Fibroblast of the aortic adventitia (primary cell): ENCODE results near the gene FKBP5. TPM values are rescaled to one million over a fixed set of nuclear protein-coding genes. Genes with fewer than 3 reads are reported as not detected.
"Not testable (repeated sequence)": the region's sequence is repeated elsewhere in the genome, so short reads cannot be mapped to it uniquely, and the experiment has no call there.

Experiments used
- DNase-seq: peaks from one replicate; pipeline ENCODE4 v3.0.0-alpha.2; 2010; ENCODE audit warnings: low read depth
- H3K4me3 ChIP-seq: 2 replicates; pipeline ENCODE4 v1.5.1; 2011; ENCODE audit warnings: low read depth, mild to moderate bottlenecking, control low read depth, low read length, moderate library complexity
- CTCF ChIP-seq: IDR thresholded peaks from 2 replicates; pipeline ENCODE4 v1.5.1; 2011; ENCODE audit warnings: mild to moderate bottlenecking, low read length, control low read depth, inconsistent platforms; ENCODE audit not compliant: insufficient read depth
- total RNA-seq: library from RNA; depleted of rRNA; stranded (reverse); fragments of >200 nt; gene quantifications from 2 replicates; pipeline ENCODE4 v1.2.3, GENCODE V29; 2012; ENCODE audit warnings: low replicate concordance

Gene FKBP5
- total RNA-seq, 1 donor: 5.3 TPM

GRCh38 chr6:35603326-35604202 is 85.2 kb downstream of the FKBP5 start:
- no peak overlapping the region for H3K4me3 ChIP-seq
- TF ChIP-seq CTCF: no peak
- no peak for DNase-seq

GRCh38 chr6:35602133-35602946 is 86.4 kb downstream of the FKBP5 start:
- TF ChIP-seq CTCF: no peak
- H3K4me3 ChIP-seq: peak overlapping the region; percentile 40
- DNase-seq: peak; percentile 60

GRCh38 chr6:35601331-35602132 is 87.2 kb downstream of the FKBP5 start:
- peak overlapping the region; percentile 49 for H3K4me3 ChIP-seq
- TF ChIP-seq CTCF: no peak
- DNase-seq: peak; percentile 90

- no peak for DNase-seq
- TF ChIP-seq CTCF: no peak
- H3K4me3 ChIP-seq: no peak overlapping the region
Observed at GRCh38 chr6:35600659-35601125, 88.0 kb downstream of the FKBP5 start.

- H3K4me3 ChIP-seq: no peak overlapping the region
Observed at GRCh38 chr6:35599761-35600658, 88.7 kb downstream of the FKBP5 start.

GRCh38 chr6:35598621-35599020 is 90.1 kb downstream of the FKBP5 start:
- not testable (repeated sequence) for DNase-seq, H3K4me3 ChIP-seq

More at GRCh38 chr6:35599761-35600658, 88.7 kb downstream of the FKBP5 start:
- no peak for DNase-seq
- no peak for TF ChIP-seq CTCF
